IPS-18c (cell line): Measurements from ENCODE around the gene CTDSPL.

Experiments used
- H3K4me3 ChIP-seq: 2 replicates; pipeline ENCODE4 v1.7.0; 2013; ENCODE audit warnings: low read depth, mild to moderate bottlenecking, low read length, moderate library complexity; ENCODE audit not compliant: insufficient read depth
- H3K9me3 ChIP-seq: one replicate; pipeline ENCODE4 v1.6.1; 2013; ENCODE audit warnings: mild to moderate bottlenecking, low read length, moderate library complexity; ENCODE audit not compliant: control insufficient read depth, insufficient read depth

Gene CTDSPL

DNA sequence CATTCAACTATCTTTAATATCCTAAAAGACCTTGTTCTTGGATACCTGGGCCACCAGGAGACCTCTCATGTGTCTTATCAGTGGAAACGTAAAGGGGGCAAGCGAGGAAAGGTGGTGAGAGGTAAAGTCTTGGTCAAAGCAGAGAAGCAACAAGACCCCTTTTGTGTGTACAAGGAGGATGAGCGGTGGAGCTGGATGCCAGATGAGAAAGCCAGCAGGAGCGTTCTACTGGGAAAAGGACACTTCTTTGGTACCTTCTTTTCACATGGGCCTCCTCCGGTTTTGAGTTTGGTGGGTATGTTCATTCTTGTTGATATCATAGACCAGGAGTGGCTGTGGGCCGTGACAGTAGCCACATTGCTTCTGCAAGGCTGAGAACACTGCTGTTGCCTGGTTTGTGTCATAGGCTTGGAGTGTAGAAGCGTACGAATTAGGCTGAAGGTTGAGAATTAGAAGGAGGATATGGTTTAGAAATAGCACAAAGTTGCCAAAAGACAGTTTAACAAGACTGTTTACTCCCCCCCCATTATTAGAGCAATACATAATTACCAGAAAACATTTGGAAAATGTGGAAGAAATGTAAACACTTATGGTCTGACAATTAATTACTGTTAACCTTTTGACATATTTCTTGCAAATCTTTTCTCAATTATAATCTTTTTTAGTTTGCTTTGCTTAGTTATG is 82.1 kb downstream of the CTDSPL start:
- H3K4me3 ChIP-seq, result no peak overlapping the region
- H3K9me3 ChIP-seq, result no peaks in the 10 kb centered on the region

GRCh38 chr3:37944391-37944842 is 82.7 kb downstream of the CTDSPL start:
- H3K9me3 ChIP-seq, result no peaks in the 10 kb centered on the region

GRCh38 chr3:37945156-37945806 is 83.6 kb downstream of the CTDSPL start:
- Histone ChIP-seq H3K4me3 (no peak overlapping the region), H3K9me3 (no peaks in the 10 kb centered on the region)

More at GRCh38 chr3:37944391-37944842, 82.7 kb downstream of the CTDSPL start:
- H3K4me3 ChIP-seq, result no peak overlapping the region

DNA sequence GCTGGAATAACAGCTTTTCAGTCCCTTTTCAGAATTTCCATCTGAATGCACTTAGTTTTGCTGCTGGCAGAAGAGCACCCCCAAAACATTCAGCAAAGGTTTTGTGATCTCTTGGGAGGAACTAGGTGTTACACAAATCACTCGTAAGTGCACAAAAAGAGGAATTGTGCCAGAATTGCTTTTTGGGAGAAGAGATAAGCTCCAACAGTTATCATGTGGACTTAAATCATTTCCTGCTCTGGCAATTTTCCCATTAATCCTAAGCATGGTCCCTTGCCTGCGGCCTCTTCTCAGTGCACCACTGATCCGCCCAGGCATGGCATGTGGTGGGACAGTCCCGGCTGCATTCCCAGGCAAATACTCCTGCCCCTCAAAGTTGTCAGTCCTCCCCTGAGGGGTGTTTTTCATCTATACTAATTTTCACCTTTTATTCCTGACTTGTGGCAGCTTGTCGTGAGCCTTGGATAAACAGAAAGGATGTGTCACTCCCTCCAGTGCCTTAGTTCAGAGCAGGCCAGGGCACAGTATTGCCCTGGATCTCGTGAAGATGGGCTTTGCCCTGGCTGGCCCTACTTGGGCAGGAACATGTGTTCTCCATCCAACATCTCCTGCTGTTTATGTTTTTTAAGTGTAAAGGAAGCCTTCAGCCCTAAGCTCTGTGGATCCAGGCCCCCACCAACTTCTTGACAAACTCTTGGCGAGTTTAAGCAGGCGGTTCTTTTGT is 84.3 kb downstream of the CTDSPL start:
- Histone ChIP-seq H3K9me3 (no peaks in the 10 kb centered on the region), H3K4me3 (no peak overlapping the region; the same call in 1 of the 2 replicates)

GRCh38 chr3:37946531-37946889 is 84.8 kb downstream of the CTDSPL start:
- no peak overlapping the region for H3K4me3 ChIP-seq

DNA sequence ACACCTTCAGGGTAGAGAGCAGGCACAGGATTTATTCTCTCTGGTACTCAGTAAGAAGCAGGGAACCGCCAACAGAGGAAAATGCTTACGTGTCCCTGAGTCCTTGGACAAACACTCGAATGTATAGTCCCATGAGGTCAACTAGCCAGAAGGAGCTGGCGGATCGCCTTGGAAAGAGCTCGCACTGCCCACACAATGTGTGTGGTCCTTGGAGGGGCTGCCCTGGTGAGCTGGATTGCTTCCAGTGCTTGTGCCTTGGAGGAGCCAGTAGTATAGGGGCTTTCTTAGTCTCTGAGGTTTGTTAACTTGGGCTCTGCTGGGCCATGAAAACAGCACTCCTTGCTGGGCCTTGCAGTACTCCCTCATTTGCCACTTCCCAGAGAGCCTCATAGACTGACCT is 88.2 kb downstream of the CTDSPL start:
- Histone ChIP-seq H3K9me3 (no peaks in the 10 kb centered on the region), H3K4me3 (no peak overlapping the region)

More at GRCh38 chr3:37946531-37946889, 84.8 kb downstream of the CTDSPL start:
- H3K9me3 ChIP-seq, result no peaks in the 10 kb centered on the region

GRCh38 chr3:37952564-37952963 is 90.9 kb downstream of the CTDSPL start:
- Histone ChIP-seq H3K4me3 (no peak overlapping the region), H3K9me3 (no peaks in the 10 kb centered on the region)

DNA sequence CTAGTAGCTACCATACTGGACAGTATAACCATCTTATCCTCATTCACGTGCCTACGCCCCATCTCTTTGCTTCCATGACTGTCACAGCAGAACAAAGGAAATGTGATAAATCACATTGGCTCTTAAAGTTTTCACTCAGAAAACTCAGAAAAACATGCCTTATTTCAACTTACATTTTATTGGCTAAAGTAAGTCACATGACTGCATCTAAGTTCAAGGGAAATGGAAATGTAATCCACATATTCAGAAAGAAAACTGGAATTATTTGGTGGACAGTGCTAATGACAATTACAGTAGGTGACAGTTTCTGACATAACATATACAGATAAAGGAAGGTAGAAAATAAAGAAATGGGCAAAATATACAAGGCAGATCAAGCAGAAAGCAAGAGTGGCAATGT is 91.5 kb downstream of the CTDSPL start:
- H3K4me3 ChIP-seq, result no peak overlapping the region
- no peaks in the 10 kb centered on the region for H3K9me3 ChIP-seq

GRCh38 chr3:37953707-37954394 is 92.2 kb downstream of the CTDSPL start:
- Histone ChIP-seq H3K4me3 (no peak overlapping the region), H3K9me3 (no peaks in the 10 kb centered on the region)

GRCh38 chr3:37954881-37955280 is 93.2 kb downstream of the CTDSPL start:
- no peaks in the 10 kb centered on the region for H3K9me3 ChIP-seq
- H3K4me3 ChIP-seq, result no peak overlapping the region

DNA sequence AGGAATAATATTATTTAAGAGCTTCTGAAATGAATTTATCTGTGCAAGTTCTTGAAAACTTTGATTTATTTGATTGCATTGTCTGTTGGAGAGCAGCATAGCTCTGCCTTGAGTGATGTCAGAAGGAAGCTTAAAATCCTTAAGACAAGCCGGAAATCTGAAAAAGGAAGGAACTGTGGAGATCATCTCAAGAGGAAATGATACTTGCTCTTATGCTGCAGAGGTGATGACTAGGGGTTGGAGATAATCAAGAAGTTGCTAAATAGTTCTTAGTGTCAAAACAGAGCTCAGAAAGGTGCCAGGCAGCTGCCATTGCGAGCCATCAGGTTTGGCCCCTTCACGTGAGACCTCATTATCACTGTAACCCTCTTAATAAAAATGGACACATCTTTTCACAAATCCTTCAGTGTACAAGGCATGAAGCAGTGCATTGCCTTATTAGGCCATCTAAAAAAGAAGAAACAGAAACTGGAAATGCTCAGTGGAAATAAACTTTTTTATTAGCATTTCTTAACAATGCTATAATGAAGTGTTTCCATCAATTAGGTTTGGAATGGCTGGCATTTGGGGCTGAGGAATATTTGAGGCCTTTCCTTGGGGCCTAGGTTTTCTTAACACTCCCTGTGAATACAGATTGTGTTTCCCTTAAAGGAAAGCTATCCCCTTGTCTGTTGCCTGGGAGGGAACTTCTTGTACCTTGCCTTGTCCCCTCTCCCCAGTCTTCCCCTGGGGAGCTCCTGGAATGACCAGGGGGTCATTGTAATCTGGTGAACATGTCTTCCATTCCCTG is 94.4 kb downstream of the CTDSPL start:
- no peaks in the 10 kb centered on the region for H3K9me3 ChIP-seq

GRCh38 chr3:37956723-37957538 is 95.3 kb downstream of the CTDSPL start:
- Histone ChIP-seq H3K4me3 (no peak overlapping the region), H3K9me3 (no peaks in the 10 kb centered on the region)

More for the DNA sequence above, 94.4 kb downstream of the CTDSPL start:
- no peak overlapping the region for H3K4me3 ChIP-seq

- Histone ChIP-seq H3K9me3 (no peaks in the 10 kb centered on the region), H3K4me3 (no peak overlapping the region)
Observed at GRCh38 chr3:37957539-37957936, 95.9 kb downstream of the CTDSPL start.

DNA sequence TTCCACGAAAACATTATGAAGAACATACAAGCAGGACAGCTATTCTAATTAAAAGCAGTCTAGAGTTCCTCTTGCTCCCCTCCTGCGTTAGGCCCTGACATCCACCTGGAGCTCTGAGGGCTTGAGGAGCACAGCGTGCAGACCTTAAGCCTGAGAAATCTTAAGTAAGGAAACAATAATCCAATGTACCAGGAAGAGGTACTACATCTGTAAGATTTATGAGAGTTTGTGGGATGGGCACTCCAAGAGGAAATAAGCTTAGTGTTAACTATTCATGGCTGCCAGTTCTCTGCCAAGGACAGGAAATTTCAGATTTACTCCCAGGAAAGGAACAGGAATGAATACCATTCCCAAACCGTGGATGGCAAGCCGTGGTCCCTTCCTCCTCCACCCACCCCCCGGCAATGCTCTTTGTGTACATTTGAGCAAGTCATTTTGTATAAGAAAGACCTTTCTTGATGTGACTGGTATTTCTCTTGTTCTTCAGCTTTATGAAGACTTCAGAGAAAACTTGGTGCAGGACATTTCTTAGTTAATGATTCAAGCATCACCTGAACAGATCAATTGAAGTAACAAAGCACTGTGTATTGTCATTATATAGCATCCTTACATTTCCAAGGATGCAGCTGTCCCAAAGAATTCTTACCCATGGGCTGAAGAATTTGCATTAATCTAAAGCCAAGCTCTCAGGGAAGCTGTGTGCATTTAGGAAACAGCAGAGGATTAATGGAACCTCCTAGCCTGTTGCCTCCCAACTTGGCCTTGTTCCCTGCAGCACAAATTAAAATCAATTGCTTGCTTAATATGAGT is 100.1 kb downstream of the CTDSPL start:
- no peak overlapping the region for H3K4me3 ChIP-seq
- no peaks in the 10 kb centered on the region for H3K9me3 ChIP-seq

DNA sequence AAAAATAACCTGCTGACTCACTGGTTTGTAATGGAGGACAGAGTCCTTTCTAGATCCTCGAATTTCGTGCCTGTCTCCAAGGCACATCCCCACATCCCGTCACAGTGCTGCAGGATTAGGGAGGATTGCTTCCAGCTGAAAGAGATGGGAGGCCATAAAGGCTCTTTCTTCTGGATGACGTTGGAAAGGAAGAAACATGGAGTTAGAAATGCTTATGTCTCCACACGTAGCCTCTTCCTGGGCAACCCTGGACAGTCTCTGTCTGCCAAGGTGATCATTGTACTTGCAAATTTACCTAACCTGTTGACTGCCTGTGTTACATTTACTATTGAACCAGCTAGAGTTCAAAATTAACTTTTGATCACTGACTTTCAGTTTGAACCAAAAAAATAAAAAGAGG is 101.3 kb downstream of the CTDSPL start:
- Histone ChIP-seq H3K4me3 (no peak overlapping the region), H3K9me3 (no peaks in the 10 kb centered on the region)
